ENCODE measurements around the gene LIPG.

LIPG gene

GRCh38 chr18:49524951-49525350 lies 36.9 kb upstream of the LIPG start:
- Histone ChIP-seq H3K4me1 (ENCODE audit: insufficient read depth, low read length) (peaks cover 12% of the 10 kb centered on the region; the same call in 1 of the 2 replicates), H3K4me3 (ENCODE audit: low read length) (no peak overlapping the region), H3K27me3 (ENCODE audit: insufficient read depth, low read length) (no peaks in the 10 kb centered on the region), H3K27ac (ENCODE audit: low read length) (no peak overlapping the region), H3K36me3 (ENCODE audit: insufficient read depth, low read depth, low read length) (no peaks in the 10 kb centered on the region), H3K9me3 (ENCODE audit: insufficient read depth, low read depth, low read length) (no peaks in the 10 kb centered on the region), H3K9ac (ENCODE audit: low read depth, low read length) (no peak overlapping the region)

- H3K27me3 ChIP-seq (ENCODE audit: insufficient read depth, low read length): no peaks in the 10 kb centered on the region
- no peak overlapping the region for H3K4me3 ChIP-seq (ENCODE audit: low read length)
- H3K9ac ChIP-seq (ENCODE audit: low read depth, low read length): no peak overlapping the region
- H3K36me3 ChIP-seq (ENCODE audit: insufficient read depth, low read depth, low read length): no peaks in the 10 kb centered on the region
- H3K9me3 ChIP-seq (ENCODE audit: insufficient read depth, low read depth, low read length): no peaks in the 10 kb centered on the region
- H3K4me1 ChIP-seq (ENCODE audit: insufficient read depth, low read length): peaks cover 10% of the 10 kb centered on the region; the same call in 1 of the 2 replicates
- no peak overlapping the region for H3K27ac ChIP-seq (ENCODE audit: low read length)
Measured at GRCh38 chr18:49525981-49526380, 35.9 kb upstream of the LIPG start.

GRCh38 chr18:49527631-49528327 lies 34.1 kb upstream of the LIPG start:
- Histone ChIP-seq H3K27me3 (ENCODE audit: insufficient read depth, low read length) (no peaks in the 10 kb centered on the region), H3K36me3 (ENCODE audit: insufficient read depth, low read depth, low read length) (no peaks in the 10 kb centered on the region), H3K4me1 (ENCODE audit: insufficient read depth, low read length) (peaks cover 10% of the 10 kb centered on the region; the same call in 1 of the 2 replicates), H3K4me3 (ENCODE audit: low read length) (no peak overlapping the region), H3K9ac (ENCODE audit: low read depth, low read length) (no peak overlapping the region), H3K9me3 (ENCODE audit: insufficient read depth, low read depth, low read length) (no peaks in the 10 kb centered on the region), H3K27ac (ENCODE audit: low read length) (no peak overlapping the region)

GRCh38 chr18:49529596-49529995 lies 32.3 kb upstream of the LIPG start:
- Histone ChIP-seq H3K27ac (ENCODE audit: low read length) (no peak overlapping the region), H3K9ac (ENCODE audit: low read depth, low read length) (no peak overlapping the region), H3K27me3 (ENCODE audit: insufficient read depth, low read length) (no peaks in the 10 kb centered on the region)

GRCh38 chr18:49531678-49532153 lies 30.1 kb upstream of the LIPG start:
- Histone ChIP-seq H3K9me3 (ENCODE audit: insufficient read depth, low read depth, low read length) (peaks cover 9% of the 10 kb centered on the region), H3K27ac (ENCODE audit: low read length) (no peak overlapping the region), H3K36me3 (ENCODE audit: insufficient read depth, low read depth, low read length) (no peaks in the 10 kb centered on the region), H3K27me3 (ENCODE audit: insufficient read depth, low read length) (no peaks in the 10 kb centered on the region), H3K4me3 (ENCODE audit: low read length) (no peak overlapping the region), H3K4me1 (ENCODE audit: insufficient read depth, low read length) (peaks cover 19% of the 10 kb centered on the region; the same call in 1 of the 2 replicates), H3K9ac (ENCODE audit: low read depth, low read length) (no peak overlapping the region)

More at GRCh38 chr18:49529596-49529995, 32.3 kb upstream of the LIPG start:
- Histone ChIP-seq H3K9me3 (ENCODE audit: insufficient read depth, low read depth, low read length) (peaks cover 2% of the 10 kb centered on the region), H3K4me1 (ENCODE audit: insufficient read depth, low read length) (peaks cover 10% of the 10 kb centered on the region; the same call in 1 of the 2 replicates), H3K4me3 (ENCODE audit: low read length) (no peak overlapping the region), H3K36me3 (ENCODE audit: insufficient read depth, low read depth, low read length) (no peaks in the 10 kb centered on the region)

GRCh38 chr18:49534846-49535601 lies 26.8 kb upstream of the LIPG start:
- Histone ChIP-seq H3K9me3 (ENCODE audit: insufficient read depth, low read depth, low read length) (peaks cover 9% of the 10 kb centered on the region), H3K27ac (ENCODE audit: low read length) (no peak overlapping the region), H3K9ac (ENCODE audit: low read depth, low read length) (no peak overlapping the region), H3K36me3 (ENCODE audit: insufficient read depth, low read depth, low read length) (no peaks in the 10 kb centered on the region), H3K4me1 (ENCODE audit: insufficient read depth, low read length) (peaks cover 19% of the 10 kb centered on the region), H3K27me3 (ENCODE audit: insufficient read depth, low read length) (no peaks in the 10 kb centered on the region), H3K4me3 (ENCODE audit: low read length) (no peak overlapping the region)

- H3K36me3 ChIP-seq (ENCODE audit: insufficient read depth, low read depth, low read length): no peaks in the 10 kb centered on the region
- no peak overlapping the region for H3K9ac ChIP-seq (ENCODE audit: low read depth, low read length)
- no peak overlapping the region for H3K27ac ChIP-seq (ENCODE audit: low read length)
- no peaks in the 10 kb centered on the region for H3K27me3 ChIP-seq (ENCODE audit: insufficient read depth, low read length)
- H3K4me3 ChIP-seq (ENCODE audit: low read length): no peak overlapping the region
- peaks cover 9% of the 10 kb centered on the region for H3K9me3 ChIP-seq (ENCODE audit: insufficient read depth, low read depth, low read length)
- peaks cover 19% of the 10 kb centered on the region for H3K4me1 ChIP-seq (ENCODE audit: insufficient read depth, low read length)
Measured at GRCh38 chr18:49537232-49537896, 24.5 kb upstream of the LIPG start.

- Histone ChIP-seq H3K36me3 (ENCODE audit: insufficient read depth, low read depth, low read length) (no peaks in the 10 kb centered on the region), H3K27me3 (ENCODE audit: insufficient read depth, low read length) (no peaks in the 10 kb centered on the region), H3K4me1 (ENCODE audit: insufficient read depth, low read length) (peaks cover 4% of the 10 kb centered on the region; the same call in 1 of the 2 replicates), H3K27ac (ENCODE audit: low read length) (no peak overlapping the region), H3K4me3 (ENCODE audit: low read length) (no peak overlapping the region), H3K9me3 (ENCODE audit: insufficient read depth, low read depth, low read length) (no peaks in the 10 kb centered on the region), H3K9ac (ENCODE audit: low read depth, low read length) (no peak overlapping the region)
Measured at GRCh38 chr18:49544362-49544761, 17.5 kb upstream of the LIPG start.

- no peaks in the 10 kb centered on the region for H3K9me3 ChIP-seq (ENCODE audit: insufficient read depth, low read depth, low read length)
- H3K36me3 ChIP-seq (ENCODE audit: insufficient read depth, low read depth, low read length): no peaks in the 10 kb centered on the region
- H3K27me3 ChIP-seq (ENCODE audit: insufficient read depth, low read length): no peaks in the 10 kb centered on the region
- H3K9ac ChIP-seq (ENCODE audit: low read depth, low read length): no peak overlapping the region
- no peak overlapping the region for H3K27ac ChIP-seq (ENCODE audit: low read length)
- peaks cover 4% of the 10 kb centered on the region; the same call in 1 of the 2 replicates for H3K4me1 ChIP-seq (ENCODE audit: insufficient read depth, low read length)
- no peak overlapping the region for H3K4me3 ChIP-seq (ENCODE audit: low read length)
Measured at GRCh38 chr18:49546278-49546677, 15.6 kb upstream of the LIPG start.

GRCh38 chr18:49546719-49547273 lies 15.1 kb upstream of the LIPG start:
- no peaks in the 10 kb centered on the region for H3K27me3 ChIP-seq (ENCODE audit: insufficient read depth, low read length)
- H3K9ac ChIP-seq (ENCODE audit: low read depth, low read length): no peak overlapping the region
- no peak overlapping the region for H3K27ac ChIP-seq (ENCODE audit: low read length)
- H3K4me3 ChIP-seq (ENCODE audit: low read length): no peak overlapping the region
- H3K36me3 ChIP-seq (ENCODE audit: insufficient read depth, low read depth, low read length): no peaks in the 10 kb centered on the region
- H3K9me3 ChIP-seq (ENCODE audit: insufficient read depth, low read depth, low read length): no peaks in the 10 kb centered on the region
- H3K4me1 ChIP-seq (ENCODE audit: insufficient read depth, low read length): peaks cover 4% of the 10 kb centered on the region; the same call in 1 of the 2 replicates

GRCh38 chr18:49547701-49548100 lies 14.2 kb upstream of the LIPG start:
- Histone ChIP-seq H3K4me1 (ENCODE audit: insufficient read depth, low read length) (peaks cover 4% of the 10 kb centered on the region; the same call in 1 of the 2 replicates), H3K4me3 (ENCODE audit: low read length) (no peak overlapping the region), H3K27me3 (ENCODE audit: insufficient read depth, low read length) (no peaks in the 10 kb centered on the region), H3K27ac (ENCODE audit: low read length) (no peak overlapping the region), H3K9ac (ENCODE audit: low read depth, low read length) (no peak overlapping the region), H3K9me3 (ENCODE audit: insufficient read depth, low read depth, low read length) (no peaks in the 10 kb centered on the region), H3K36me3 (ENCODE audit: insufficient read depth, low read depth, low read length) (no peaks in the 10 kb centered on the region)
